Skin of body (tissue), 2 donors: ENCODE measurements around the gene SMOC1. TPM values are rescaled to one million over a fixed set of nuclear protein-coding genes. Genes with fewer than 3 reads are reported as not detected.
"Not testable (repeated sequence)": the region's sequence is repeated elsewhere in the genome, so short reads cannot be mapped to it uniquely, and the experiment has no call there.

ENCODE experiments used
- DNase-seq: peaks from one replicate; lab custom pipeline; 2025; lab: John Stamatoyannopoulos, UW
- total RNA-seq: library from RNA; depleted of rRNA; stranded (reverse); fragments of >200 nt; gene quantifications from one replicate; pipeline ENCODE4 v1.2.3, GENCODE V29; 2014

The SMOC1 gene
- total RNA-seq, 1 donor from 2014 or later: 5.9 TPM

GRCh38 chr14:69896972-69897371, 17.8 kb downstream of the SMOC1 start:
- DNase-seq: no peak

DNA sequence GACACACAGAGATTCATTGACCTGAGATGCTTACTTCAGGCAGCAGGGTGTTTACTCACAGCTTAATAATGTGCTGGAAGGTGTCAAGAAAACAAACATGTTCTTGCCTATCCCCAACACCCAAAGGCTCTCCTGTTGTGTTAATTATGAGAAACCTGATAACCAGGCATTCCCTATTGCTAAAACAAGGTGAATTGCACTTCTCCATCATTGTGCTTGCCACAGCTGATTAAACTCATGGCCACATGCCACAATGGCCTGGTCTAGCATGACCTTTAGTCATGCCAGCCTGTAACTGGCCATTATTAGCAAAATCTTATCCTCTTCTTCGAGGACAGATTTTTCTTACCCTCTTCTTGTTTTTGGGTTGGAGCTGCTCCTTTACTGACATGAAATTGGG, 21.4 kb downstream of the SMOC1 start:
- no peak for DNase-seq

DNA sequence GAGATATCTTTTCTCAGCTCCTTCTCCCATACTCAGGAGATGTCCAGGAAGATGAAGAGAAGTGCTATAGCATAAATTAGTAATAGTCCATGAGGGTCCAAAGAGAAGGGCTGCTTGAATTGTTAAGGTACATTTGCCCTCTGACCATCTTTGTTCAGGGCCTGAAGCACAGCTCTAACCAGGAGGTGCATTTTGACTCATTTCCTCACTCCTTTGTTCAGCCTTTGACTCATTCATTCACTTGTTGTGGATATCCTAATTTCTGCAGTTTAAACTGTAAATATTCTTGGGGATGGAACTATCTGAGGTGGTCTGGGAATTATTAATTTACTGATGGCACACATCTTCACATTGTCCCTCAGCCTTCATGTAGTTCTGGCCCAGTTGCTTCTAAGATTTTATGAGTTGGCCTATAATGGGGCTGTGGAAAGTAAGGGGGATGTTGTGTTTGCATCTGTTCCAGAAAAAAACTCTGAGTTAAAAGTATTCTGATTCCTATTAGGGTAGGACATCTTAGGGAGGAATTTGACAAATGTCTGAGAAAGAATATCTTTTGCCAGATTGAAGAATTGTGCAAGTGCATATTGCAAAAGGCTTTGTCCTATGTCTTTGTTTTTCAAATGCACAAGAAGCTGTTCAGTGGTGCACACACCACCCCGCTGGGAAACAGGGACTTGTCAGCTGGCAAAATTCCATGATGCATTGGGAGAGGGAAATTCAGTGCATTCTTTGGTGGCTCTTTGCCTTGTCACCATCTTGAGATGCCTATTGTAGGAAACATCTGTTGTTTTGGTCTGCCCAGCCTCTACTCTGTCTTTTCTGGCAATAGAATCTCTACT, 22.1 kb downstream of the SMOC1 start:
- peak; percentile 71 for DNase-seq

DNA sequence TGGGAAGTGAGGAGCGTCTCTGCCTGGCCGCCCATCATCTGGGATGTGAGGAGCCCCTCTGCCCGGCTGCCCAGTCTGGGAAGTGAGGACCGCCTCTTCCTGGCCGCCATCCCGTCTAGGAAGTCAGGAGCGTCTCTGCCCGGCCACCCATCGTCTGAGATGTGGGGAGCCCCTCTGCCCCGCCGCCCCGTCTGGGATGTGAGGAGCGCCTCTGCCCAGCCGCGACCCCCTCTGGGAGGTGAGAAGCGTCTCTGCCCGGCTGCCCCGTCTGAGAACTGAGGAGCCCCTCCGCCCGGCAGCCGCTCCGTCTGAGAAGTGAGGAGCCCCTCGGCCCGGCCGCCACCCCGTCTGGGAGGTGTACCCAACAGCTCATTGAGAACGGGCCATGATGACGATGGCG, 23.8 kb downstream of the SMOC1 start:
- not testable (repeated sequence) for DNase-seq

GRCh38 chr14:69904246-69904645, 25.0 kb downstream of the SMOC1 start:
- DNase-seq: no peak

- no peak for DNase-seq
These were observed 27.0 kb downstream of the SMOC1 start for GRCh38 chr14:69906201-69906600.

- no peak for DNase-seq
These were observed 30.8 kb downstream of the SMOC1 start for GRCh38 chr14:69909826-69910550.

DNA sequence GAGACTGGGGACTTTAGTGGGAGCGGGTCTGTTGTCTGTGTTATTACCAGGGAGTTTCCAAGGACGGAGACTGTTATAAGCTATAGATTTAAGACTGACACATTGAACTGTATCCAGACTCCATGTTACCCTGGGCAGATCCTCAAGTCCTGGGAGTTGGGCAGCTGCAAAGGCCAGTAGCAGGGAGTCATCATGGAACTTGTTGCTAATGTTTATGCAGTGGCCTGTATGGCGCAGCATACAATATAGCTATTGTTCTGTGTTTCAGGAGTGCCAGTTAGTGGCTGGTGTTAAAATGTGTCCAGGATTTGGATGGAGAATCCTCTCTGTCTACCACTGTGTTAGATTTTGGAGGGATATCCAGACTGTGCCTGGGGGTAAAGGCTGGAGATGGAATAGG, 31.7 kb downstream of the SMOC1 start:
- no peak for DNase-seq

- DNase-seq: no peak
These were observed 34.5 kb downstream of the SMOC1 start for GRCh38 chr14:69913686-69914085.

DNA sequence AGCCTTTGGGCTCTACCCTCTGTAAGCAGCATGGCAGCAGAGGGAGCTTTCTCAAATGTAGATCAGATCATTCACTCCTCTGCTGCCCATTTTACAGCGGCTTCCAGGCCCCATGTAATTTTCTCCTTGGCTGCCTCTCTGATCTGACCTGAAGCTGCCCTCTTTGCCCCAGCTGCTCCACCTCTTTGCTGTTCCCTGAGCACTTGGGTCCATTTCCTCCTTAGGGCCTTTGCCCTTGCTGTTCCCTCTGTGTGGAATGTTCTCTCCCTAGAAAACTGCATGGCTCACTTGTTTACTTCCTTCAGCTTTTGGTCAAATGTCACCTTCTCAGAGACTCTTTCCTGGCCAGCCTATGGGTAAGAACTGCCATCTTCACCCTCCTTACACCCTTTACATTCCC, 37.2 kb downstream of the SMOC1 start:
- DNase-seq: no peak

DNA sequence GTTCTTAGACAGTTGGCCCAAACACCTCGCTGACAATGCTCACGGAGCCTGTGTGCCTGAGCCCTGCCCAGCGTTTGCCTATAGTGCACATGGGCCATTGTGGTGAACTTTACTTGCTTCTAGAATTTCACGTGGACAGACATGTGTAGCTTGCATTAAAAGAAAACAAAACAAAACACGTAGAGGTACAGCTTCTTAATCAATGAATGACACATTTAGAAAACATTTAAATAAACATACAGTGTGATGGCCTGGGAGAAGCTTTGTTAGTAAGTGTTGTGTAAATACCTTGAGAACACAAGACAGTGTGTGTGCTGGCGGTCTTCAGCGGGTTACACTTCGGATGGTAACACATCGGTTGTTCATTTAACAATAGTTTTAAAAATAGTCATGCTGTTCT, 38.1 kb downstream of the SMOC1 start:
- DNase-seq: no peak

- DNase-seq: no peak
These were observed 40.6 kb downstream of the SMOC1 start for GRCh38 chr14:69919815-69920214.

DNA sequence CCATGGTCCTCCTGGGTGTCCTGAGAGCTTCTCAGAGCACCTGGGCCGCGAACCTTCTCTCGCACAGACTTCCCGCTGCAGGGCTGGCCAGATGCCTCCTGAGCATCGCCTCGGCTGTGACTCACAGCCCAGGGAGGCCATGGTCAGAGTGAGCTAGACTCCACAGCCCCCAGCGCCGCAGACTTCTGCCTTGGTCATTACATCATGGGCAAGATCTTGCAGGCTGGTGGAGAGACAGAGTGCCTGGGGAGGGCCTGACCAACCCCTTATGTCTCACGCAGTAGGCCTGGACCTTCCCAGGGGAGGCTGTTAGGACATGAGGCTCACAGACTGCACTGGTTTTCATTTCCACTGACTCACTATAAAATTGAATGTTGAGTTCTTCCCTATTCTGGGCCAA, 41.8 kb downstream of the SMOC1 start:
- DNase-seq: no peak

GRCh38 chr14:69922198-69922597, 43.0 kb downstream of the SMOC1 start:
- no peak for DNase-seq

- no peak for DNase-seq
These were observed 45.0 kb downstream of the SMOC1 start for GRCh38 chr14:69924201-69924600.

GRCh38 chr14:69928111-69928523, 48.9 kb downstream of the SMOC1 start:
- no peak for DNase-seq

- no peak for DNase-seq
These were observed 51.7 kb downstream of the SMOC1 start for GRCh38 chr14:69930780-69931379.

GRCh38 chr14:69931960-69932359, 52.7 kb downstream of the SMOC1 start:
- DNase-seq: no peak

GRCh38 chr14:69932391-69932790, 53.2 kb downstream of the SMOC1 start:
- no peak for DNase-seq

- DNase-seq: no peak
These were observed 54.5 kb downstream of the SMOC1 start for GRCh38 chr14:69933623-69934275.

GRCh38 chr14:69937367-69938081, 58.3 kb downstream of the SMOC1 start:
- DNase-seq: no peak
